Measurements from ENCODE around the gene SOWAHD.

Gene SOWAHD, protein sequence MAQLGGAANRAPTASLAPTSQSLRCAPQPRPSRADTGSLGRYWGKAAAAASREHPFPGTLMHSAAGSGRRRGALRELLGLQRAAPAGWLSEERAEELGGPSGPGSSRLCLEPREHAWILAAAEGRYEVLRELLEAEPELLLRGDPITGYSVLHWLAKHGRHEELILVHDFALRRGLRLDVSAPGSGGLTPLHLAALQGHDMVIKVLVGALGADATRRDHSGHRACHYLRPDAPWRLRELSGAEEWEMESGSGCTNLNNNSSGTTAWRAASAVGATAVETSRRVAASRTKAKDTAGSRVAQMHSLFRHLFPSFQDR

DNA sequence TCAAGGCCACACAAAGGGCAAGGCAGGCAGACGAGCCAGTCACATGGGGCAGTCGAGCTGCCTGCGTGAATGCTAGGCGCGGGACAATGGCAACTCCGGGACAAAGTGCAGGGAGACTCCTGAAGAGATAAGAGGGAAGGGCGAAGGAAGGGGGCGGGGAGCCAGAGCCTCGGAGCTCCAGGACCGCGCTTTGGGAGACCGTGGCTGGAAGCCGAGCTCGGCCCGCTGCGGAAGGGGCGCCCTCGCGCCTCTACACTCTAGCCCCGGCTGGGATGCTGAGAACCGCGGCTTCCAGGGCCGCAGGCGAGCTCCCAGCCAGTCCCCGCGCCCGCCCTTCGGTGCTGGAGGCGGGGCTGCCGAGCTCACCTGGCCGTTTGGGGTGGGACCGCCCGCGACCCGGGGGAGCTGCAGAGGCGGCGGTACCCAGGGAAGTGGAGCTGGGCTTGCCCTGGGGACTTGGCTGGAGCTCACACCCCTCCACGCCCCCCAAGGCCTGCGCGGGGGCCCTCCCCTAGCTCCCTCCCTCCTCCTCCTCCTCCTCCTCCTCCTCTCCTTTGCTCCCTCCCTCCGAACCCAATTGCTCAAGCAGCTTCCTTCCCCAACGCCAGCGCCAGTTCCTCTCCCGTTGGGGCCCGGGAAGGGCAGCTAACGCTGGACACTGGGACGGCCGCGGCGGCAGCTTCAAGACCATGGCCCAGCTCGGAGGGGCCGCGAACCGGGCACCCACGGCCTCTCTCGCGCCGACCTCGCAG, at the start of gene SOWAHD:
Gene SOWAHD (plus strand): TSS at position 610 of the 752 bp plus-strand sequence. CDS start 80 bp downstream, at position 690.
- ATAC-seq: peak; percentile 49
- no peak for TF ChIP-seq RARB (CRISPR knock-in tag; IDR thresholded peaks at IDR 0.05)
- no peak for TF ChIP-seq TOX (CRISPR knock-in tag; IDR thresholded peaks at IDR 0.05; ENCODE audit: borderline replicate concordance)
- TF ChIP-seq, protein P1, sequence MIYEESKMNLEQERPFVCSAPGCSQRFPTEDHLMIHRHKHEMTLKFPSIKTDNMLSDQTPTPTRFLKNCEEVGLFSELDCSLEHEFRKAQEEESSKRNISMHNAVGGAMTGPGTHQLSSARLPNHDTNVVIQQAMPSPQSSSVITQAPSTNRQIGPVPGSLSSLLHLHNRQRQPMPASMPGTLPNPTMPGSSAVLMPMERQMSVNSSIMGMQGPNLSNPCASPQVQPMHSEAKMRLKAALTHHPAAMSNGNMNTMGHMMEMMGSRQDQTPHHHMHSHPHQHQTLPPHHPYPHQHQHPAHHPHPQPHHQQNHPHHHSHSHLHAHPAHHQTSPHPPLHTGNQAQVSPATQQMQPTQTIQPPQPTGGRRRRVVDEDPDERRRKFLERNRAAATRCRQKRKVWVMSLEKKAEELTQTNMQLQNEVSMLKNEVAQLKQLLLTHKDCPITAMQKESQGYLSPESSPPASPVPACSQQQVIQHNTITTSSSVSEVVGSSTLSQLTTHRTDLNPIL (CRISPR knock-in tag; IDR thresholded peaks at IDR 0.05; ENCODE audit: low read depth): no peak
- TF ChIP-seq ISL1 (CRISPR knock-in tag; IDR thresholded peaks at IDR 0.05): no peak
- TF ChIP-seq ARNTL (CRISPR knock-in tag; IDR thresholded peaks at IDR 0.05; ENCODE audit: borderline replicate concordance, low read depth): no peak
- no peak for TF ChIP-seq SNAI2 (CRISPR knock-in tag; IDR thresholded peaks at IDR 0.05)

DNA sequence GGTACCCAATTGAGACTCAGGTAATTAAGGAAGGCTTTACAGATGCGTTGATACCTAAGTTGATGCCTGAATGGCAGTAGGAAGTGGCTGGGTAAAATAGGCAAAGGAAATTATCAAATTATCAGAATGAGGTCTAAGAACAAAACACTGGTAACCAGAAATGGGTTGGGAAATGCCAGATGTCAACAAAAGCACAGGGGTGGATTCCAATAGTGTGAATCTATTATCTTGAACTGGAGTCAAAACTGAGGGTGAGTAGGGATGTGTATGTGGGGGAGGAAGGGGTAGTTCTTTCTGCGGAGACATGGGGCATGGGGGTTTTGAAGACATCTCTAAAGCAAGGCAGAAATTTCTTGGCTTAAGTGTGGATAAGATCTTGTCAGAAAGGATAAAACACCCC, 49.5 kb upstream of the SOWAHD start:
- TF ChIP-seq, protein P2, sequence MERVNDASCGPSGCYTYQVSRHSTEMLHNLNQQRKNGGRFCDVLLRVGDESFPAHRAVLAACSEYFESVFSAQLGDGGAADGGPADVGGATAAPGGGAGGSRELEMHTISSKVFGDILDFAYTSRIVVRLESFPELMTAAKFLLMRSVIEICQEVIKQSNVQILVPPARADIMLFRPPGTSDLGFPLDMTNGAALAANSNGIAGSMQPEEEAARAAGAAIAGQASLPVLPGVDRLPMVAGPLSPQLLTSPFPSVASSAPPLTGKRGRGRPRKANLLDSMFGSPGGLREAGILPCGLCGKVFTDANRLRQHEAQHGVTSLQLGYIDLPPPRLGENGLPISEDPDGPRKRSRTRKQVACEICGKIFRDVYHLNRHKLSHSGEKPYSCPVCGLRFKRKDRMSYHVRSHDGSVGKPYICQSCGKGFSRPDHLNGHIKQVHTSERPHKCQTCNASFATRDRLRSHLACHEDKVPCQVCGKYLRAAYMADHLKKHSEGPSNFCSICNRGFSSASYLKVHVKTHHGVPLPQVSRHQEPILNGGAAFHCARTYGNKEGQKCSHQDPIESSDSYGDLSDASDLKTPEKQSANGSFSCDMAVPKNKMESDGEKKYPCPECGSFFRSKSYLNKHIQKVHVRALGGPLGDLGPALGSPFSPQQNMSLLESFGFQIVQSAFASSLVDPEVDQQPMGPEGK (CRISPR knock-in tag; IDR thresholded peaks at IDR 0.05; ENCODE audit: borderline replicate concordance): no peak
- TF ChIP-seq GLIS3 (CRISPR knock-in tag; IDR thresholded peaks at IDR 0.05) (no peak), CSDC2 (CRISPR knock-in tag; IDR thresholded peaks at IDR 0.05) (no peak), ZC3H10 (CRISPR knock-in tag; IDR thresholded peaks at IDR 0.05) (no peak), OSR1 (CRISPR knock-in tag; IDR thresholded peaks at IDR 0.05) (no peak), ARNTL (CRISPR knock-in tag; IDR thresholded peaks at IDR 0.05; ENCODE audit: borderline replicate concordance, low read depth) (no peak), PPARA (CRISPR knock-in tag; IDR thresholded peaks at IDR 0.05; ENCODE audit: borderline replicate concordance) (no peak), ISL1 (CRISPR knock-in tag; IDR thresholded peaks at IDR 0.05) (no peak), SNAI2 (CRISPR knock-in tag; IDR thresholded peaks at IDR 0.05) (no peak), TCF4 (CRISPR knock-in tag; IDR thresholded peaks at IDR 0.05; ENCODE audit: borderline replicate concordance) (no peak), ZFP3 (CRISPR knock-in tag; IDR thresholded peaks at IDR 0.05) (no peak), TOX (CRISPR knock-in tag; IDR thresholded peaks at IDR 0.05; ENCODE audit: borderline replicate concordance) (no peak), ZNF565 (CRISPR knock-in tag; conservative IDR thresholded peaks at IDR 0.05; ENCODE audit: low read depth) (no peak), ZNF8 (CRISPR knock-in tag; IDR thresholded peaks at IDR 0.05) (no peak), ESRRG (CRISPR knock-in tag; IDR thresholded peaks at IDR 0.05) (no peak)
- TF ChIP-seq, protein P3, sequence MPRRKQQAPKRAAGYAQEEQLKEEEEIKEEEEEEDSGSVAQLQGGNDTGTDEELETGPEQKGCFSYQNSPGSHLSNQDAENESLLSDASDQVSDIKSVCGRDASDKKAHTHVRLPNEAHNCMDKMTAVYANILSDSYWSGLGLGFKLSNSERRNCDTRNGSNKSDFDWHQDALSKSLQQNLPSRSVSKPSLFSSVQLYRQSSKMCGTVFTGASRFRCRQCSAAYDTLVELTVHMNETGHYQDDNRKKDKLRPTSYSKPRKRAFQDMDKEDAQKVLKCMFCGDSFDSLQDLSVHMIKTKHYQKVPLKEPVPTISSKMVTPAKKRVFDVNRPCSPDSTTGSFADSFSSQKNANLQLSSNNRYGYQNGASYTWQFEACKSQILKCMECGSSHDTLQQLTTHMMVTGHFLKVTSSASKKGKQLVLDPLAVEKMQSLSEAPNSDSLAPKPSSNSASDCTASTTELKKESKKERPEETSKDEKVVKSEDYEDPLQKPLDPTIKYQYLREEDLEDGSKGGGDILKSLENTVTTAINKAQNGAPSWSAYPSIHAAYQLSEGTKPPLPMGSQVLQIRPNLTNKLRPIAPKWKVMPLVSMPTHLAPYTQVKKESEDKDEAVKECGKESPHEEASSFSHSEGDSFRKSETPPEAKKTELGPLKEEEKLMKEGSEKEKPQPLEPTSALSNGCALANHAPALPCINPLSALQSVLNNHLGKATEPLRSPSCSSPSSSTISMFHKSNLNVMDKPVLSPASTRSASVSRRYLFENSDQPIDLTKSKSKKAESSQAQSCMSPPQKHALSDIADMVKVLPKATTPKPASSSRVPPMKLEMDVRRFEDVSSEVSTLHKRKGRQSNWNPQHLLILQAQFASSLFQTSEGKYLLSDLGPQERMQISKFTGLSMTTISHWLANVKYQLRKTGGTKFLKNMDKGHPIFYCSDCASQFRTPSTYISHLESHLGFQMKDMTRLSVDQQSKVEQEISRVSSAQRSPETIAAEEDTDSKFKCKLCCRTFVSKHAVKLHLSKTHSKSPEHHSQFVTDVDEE (CRISPR knock-in tag; IDR thresholded peaks at IDR 0.05): no peak
- TF ChIP-seq, protein P4, sequence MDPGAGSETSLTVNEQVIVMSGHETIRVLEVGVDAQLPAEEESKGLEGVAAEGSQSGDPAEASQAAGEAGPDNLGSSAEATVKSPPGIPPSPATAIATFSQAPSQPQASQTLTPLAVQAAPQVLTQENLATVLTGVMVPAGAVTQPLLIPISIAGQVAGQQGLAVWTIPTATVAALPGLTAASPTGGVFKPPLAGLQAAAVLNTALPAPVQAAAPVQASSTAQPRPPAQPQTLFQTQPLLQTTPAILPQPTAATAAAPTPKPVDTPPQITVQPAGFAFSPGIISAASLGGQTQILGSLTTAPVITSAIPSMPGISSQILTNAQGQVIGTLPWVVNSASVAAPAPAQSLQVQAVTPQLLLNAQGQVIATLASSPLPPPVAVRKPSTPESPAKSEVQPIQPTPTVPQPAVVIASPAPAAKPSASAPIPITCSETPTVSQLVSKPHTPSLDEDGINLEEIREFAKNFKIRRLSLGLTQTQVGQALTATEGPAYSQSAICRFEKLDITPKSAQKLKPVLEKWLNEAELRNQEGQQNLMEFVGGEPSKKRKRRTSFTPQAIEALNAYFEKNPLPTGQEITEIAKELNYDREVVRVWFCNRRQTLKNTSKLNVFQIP (CRISPR knock-in tag; IDR thresholded peaks at IDR 0.05; ENCODE audit: borderline replicate concordance, low read depth): no peak
- no peak for ATAC-seq

DNA sequence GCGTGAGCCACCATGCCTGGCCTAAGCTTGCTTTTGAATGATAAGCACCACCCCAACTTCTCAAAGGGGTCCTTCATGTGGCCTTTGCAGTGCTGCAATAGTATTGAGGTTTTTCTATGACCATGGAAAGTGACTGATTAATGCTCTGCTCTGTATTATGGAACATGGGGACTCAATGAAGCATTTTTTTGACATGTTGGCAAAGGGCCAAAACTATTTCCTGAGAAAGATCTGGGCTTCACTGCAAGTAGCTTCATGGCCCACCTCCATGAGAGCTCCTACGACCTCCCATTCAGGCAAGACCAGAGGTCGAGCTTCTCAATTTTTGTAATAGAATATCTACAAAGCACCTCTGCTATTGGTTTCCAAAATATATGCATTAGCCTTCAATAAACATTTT, 48.8 kb upstream of the SOWAHD start:
- TF ChIP-seq ESRRG (CRISPR knock-in tag; IDR thresholded peaks at IDR 0.05): no peak
- TF ChIP-seq, protein P4 (CRISPR knock-in tag; IDR thresholded peaks at IDR 0.05; ENCODE audit: borderline replicate concordance, low read depth): no peak
- TF ChIP-seq SNAI2 (CRISPR knock-in tag; IDR thresholded peaks at IDR 0.05): no peak
- no peak for TF ChIP-seq OSR1 (CRISPR knock-in tag; IDR thresholded peaks at IDR 0.05)

More for the DNA sequence above, 48.8 kb upstream of the SOWAHD start:
- ATAC-seq: no peak
